Stimulated activated CD8-positive, alpha-beta memory T cell treated with anti-CD3 and anti-CD28 coated beads, Interleukin-4, amount 100 ng/mL, for 1 hour (primary cell): ENCODE data around the gene MINDY2.
"Not testable (repeated sequence)": the region's sequence is repeated elsewhere in the genome, so short reads cannot be mapped to it uniquely, and the experiment has no call there.

Source experiments
- DNase-seq, 2 donors: peaks; one replicate each; pipeline ENCODE4 v3.0.0-alpha.2; 2020; ENCODE audit warnings: low read depth in 2 of 2, low spot score in 1 of 2

Gene MINDY2

GRCh38 chr15:58797505-58797904 is 26.4 kb downstream of the MINDY2 start:
- DNase-seq, result no peak

DNA sequence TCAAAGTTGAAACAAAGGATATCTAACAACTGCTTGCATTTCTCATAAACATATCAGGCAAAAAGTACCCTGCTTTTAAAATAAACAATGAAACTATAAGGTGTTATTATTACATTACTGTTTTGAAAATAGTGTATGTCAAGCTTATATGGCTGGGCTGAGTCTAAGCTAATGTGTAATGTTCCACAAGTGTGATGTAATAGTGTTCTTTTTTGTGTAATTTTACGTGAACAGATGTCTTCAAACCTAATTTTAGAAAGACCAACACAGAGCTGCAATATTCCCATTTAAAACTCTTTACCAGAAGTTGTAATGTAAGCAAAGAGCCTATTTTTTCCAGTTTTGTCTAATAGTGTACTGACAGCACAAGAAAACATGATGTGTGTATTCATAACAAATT is 34.0 kb downstream of the MINDY2 start:
- DNase-seq, result no peak

- not testable (repeated sequence) for DNase-seq
These were observed 52.2 kb downstream of the MINDY2 start for GRCh38 chr15:58823267-58823666.

DNA sequence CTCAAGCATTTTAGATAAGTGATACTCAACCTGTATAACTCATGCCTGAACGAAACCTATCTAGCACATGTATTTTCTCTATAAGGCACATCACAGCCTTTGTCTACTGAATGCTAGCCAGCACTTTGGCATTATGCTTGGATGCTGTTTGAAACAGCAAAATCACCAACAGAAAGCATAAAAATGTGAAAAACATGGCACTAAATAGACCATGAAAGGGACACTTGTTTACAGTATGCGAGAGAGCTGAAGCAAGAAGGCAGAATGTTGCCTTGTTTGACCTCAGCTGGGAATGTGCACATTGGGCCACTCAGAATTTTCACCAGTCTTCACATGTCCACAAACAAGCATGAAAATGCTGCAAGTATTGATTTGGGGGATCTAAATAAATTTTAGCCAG is 59.5 kb downstream of the MINDY2 start:
- no peak for DNase-seq

GRCh38 chr15:58833681-58834426 is 62.8 kb downstream of the MINDY2 start:
- DNase-seq, result not testable (repeated sequence)

- no peak for DNase-seq
These were observed 68.4 kb downstream of the MINDY2 start for GRCh38 chr15:58839485-58839884.

GRCh38 chr15:58840048-58840447 is 68.9 kb downstream of the MINDY2 start:
- no peak for DNase-seq

DNA sequence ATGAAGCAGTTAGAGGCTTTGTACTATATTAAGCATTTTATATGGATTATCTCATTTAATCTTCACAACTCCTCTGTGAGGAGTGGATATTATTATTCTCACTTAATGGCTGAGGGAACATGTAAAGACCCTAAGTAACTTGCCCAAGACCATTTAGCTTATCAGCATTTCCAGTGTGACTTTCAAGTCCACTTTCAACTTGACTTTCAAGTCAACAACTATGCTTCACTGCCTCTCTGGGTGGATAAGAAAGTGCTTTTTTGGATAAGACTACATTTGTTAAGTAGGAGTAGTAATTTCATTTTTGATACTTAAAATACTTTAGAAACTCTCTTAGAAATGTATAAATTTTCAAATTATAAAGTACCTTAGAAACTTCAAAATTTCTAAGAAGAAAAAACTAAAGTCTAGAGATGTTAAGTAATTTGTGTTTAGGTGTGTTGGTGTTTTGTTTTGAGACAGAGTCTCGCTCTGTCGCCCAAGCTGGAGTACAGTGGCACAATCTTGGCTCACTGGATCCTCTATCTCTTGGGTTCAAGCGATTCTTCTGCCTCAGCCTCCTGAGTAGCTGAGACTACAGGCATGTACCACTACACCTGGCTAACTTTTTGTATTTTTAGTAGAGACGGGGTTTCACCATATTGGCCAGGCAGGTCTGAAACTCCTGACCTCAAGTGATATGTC is 71.8 kb downstream of the MINDY2 start:
- no peak for DNase-seq

GRCh38 chr15:58851205-58851604 is 80.1 kb downstream of the MINDY2 start:
- DNase-seq, result not testable (repeated sequence)

- no peak for DNase-seq
These were observed 81.2 kb downstream of the MINDY2 start for GRCh38 chr15:58852347-58852746.

DNA sequence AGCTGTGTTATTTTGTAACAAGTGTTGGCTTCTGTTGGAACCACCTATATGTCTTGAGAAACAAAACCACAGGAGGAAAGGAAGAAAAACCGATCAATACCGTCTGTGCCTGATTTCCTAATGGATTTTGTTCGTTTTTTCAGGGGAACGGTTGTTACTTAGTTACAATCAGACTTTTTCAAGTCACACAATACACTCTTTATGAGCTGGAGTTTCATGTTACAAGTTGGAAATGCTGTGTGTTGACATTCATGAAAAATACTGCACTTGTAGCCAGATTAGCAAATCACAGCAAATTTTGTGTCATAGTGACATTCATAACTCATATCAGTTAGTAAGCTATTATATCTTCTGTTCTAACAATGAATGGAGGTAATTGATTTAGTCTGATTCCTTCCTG is 83.5 kb downstream of the MINDY2 start:
- no peak for DNase-seq

- DNase-seq, result no peak
These were observed 85.0 kb downstream of the MINDY2 start for GRCh38 chr15:58856086-58856485.

DNA sequence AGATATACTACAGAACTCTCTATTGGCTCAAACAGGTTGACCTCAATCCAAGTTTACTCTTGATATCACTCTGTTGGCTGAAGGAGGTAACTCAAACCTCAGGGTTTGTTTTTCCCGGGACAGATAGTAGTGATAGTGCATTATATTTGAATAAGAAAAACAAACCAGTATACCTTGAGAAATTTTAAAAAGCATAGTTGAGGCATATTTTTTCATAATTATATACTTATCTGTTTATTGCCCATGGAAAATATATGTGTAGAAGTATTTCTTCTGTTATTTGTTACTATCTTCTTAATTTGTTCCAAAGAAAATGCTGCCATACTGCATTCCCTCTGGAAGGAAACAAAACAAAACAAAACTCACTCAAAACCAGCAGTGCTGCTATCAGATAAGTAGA is 85.5 kb downstream of the MINDY2 start:
- not testable (repeated sequence) for DNase-seq

DNA sequence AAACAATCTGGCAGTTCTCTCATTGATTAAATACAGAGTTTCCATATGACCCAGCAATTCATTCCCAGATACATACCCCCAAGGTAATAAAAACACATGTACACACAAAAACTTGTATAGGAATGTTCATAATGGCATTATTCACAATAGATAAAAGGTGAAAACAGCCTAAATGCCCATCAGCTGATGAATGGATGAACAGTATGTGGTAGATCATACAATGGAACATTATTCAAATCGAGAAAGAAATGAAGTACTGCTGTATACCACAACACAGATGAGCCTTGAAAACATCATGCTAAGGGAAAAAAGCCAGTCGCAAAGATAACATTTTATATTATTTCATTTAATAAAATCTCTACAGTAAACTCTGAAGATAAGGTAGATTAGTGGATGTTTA is 91.2 kb downstream of the MINDY2 start:
- no peak for DNase-seq

- no peak for DNase-seq
These were observed 93.7 kb downstream of the MINDY2 start for GRCh38 chr15:58864602-58865424.

- no peak for DNase-seq
These were observed 94.4 kb downstream of the MINDY2 start for GRCh38 chr15:58865425-58865880.

GRCh38 chr15:58867926-58868325 is 96.8 kb downstream of the MINDY2 start:
- DNase-seq, result no peak

- DNase-seq, result no peak
These were observed 99.3 kb downstream of the MINDY2 start for GRCh38 chr15:58870451-58870850.

DNA sequence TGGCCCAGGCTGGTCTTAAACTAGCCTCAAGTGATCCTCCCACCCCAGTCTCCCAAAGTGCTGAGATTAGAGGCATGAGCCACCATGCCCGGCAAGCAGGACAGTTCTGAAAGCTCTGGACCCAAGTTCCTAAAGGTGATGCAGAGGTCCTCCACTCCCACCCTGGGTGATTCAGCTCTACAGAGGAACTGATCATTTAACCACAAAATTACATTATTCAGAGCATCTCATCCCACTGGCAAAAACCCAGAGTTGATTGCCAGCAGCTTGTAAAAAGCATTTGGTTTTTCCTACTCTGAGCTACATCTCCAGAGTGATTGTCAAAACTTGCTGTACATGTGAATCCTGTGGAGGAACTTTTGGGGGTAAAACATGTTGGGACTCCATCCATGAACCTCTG is 102.2 kb downstream of the MINDY2 start:
- no peak for DNase-seq

DNA sequence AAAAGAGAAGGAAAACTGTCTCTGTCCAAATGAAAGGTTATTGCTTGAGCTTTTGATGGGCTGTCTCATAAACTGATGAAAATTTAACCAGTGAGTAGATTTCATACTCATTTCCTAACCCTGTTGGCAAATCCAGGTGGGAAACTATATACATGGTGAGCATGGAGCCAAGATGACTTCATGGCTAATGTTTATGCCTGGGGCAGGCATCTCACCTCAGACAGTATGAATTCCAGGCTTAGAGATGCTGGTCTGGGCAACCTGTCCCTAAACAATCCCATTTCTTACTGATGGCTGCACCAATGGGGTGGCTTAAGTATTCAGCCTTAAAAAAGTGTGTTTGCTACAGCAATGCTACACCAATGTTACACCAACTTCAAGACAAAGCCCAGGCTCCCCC is 104.2 kb downstream of the MINDY2 start:
- no peak for DNase-seq

- DNase-seq, result no peak
These were observed 105.4 kb downstream of the MINDY2 start for GRCh38 chr15:58876306-58877106.
